ENCODE measurements around the gene FRAS1.

FRAS1 gene

DNA sequence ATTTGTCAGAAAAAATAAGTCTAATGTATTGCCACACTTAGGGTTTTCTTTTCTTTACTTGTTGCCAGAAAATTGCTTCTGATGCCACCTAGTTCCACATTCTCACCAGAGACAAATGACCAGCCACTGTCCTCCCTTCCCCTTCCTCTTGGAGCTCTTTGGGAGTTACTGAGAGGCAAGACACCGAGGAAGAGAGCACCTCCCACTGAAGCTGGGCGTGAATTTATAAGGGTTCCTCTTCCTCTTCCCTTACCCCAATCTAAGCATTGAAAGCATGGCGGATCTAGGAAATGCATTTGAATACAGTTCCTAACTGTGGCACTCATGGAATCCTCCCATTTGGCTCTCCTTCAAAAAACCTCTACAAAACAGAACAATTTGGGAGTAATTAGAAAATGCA is 524.5 kb downstream of the FRAS1 start:
- DNase-seq (ENCODE audit: low read depth, low spot score), result no peak

DNA sequence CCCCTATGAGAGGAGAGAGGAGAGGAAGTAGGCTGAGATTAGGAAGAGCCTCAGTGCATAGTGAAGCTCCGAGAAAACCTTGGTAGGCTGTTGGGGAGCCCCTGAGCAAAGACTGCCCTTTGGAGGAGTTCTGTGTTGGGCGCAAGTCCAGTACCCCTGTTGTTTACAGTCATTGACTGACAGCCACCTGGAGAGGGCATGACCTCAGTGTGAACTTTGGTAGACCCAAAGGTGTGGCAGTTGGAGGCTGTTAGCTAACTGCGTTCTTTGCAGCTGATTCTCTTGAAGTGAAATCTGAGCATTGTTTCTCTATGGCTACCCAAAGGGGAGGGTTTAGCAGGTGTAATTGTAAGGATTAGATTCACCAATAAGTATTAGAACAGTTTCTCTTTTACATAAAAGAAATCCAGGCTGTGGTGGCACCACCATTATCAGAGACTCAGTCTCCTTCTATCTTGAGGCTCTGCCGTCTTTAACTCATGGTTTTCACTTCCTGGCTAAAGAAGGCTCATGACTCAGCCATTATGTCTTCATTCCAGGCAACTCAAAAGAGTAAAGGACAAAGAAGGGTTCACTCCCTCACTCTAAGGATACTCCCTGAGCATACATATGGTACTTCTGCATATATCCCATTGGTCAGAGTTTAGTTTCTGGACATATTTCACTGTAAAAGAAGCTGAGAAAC is 527.9 kb downstream of the FRAS1 start:
- no peak for DNase-seq (ENCODE audit: low read depth, low spot score)

- no peak for DNase-seq (ENCODE audit: low read depth, low spot score)
Observed at GRCh38 chr4:78585633-78586032, 528.5 kb downstream of the FRAS1 start.

DNA sequence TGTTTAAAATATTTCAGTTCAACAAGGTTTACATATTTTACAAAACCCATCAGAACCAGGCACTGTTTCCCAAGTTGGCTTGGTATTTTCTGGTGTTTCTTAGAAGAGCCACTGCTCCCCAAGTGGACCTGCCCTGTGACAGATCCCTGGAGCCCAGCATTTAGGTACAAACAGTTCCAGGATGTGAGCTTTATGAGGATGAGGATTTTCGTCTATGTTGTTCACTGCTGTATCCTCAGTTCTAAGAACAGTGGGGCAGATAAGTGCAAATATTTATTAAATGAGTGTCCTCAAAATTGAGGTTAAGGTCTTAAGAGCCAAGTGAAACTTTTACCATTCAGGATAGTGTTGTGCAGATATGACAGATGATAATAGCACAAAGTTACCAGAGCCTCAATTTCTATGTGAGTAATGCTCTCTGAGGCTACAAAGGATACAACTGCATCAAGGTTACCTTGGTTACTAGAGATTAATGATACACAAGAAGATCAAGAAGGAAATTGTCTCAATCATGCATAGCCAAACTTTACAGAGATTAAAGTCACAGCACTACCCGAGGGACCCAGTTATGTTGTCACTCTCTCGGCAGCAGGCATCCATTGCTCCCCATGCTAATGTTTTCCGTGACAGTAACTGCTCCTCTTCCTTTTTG is 531.9 kb downstream of the FRAS1 start:
- no peak for DNase-seq (ENCODE audit: low read depth, low spot score)

DNA sequence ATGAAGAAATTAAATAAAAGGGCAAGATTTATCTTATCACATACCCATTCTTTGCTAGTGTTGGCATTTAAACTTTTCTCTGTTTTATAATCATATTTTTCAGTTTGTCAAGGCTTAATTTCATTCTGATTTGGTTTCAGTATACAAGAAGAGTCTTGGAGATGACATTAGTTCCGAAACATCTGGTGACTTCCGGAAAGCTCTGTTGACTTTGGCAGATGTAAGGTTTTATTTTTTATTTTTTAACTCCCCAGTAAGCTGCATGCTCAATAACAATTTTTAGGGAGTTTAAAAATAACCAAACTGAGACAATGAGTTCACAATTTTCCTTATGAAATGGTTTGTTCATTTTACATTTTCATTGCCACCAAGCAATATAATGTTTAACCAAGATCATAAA is 534.3 kb downstream of the FRAS1 start:
- no peak for DNase-seq (ENCODE audit: low read depth, low spot score)

- DNase-seq (ENCODE audit: low read depth, low spot score), result no peak
Observed at GRCh38 chr4:78592088-78592783, 535.1 kb downstream of the FRAS1 start.

Measured in smooth muscle cell of the brain vasculature (primary cell).